CD1c-positive myeloid dendritic cell (primary cell): ENCODE data around the gene ANKIB1.
"Not testable (repeated sequence)": the region's sequence is repeated elsewhere in the genome, so short reads cannot be mapped to it uniquely, and the experiment has no call there.

Experiments used
- DNase-seq: peaks from one replicate; pipeline ENCODE4 v3.0.0-alpha.2; 2016; ENCODE audit errors: extremely low spot score

The ANKIB1 gene

GRCh38 chr7:92331508-92331907 is 85.7 kb downstream of the ANKIB1 start:
- DNase-seq = no peak

- no peak for DNase-seq
Measured at GRCh38 chr7:92332782-92333181, 87.0 kb downstream of the ANKIB1 start.

- DNase-seq = no peak
Measured at GRCh38 chr7:92333866-92334265, 88.1 kb downstream of the ANKIB1 start.

- no peak for DNase-seq
Measured at GRCh38 chr7:92335574-92335973, 89.8 kb downstream of the ANKIB1 start.

GRCh38 chr7:92336662-92337340 is 91.0 kb downstream of the ANKIB1 start:
- DNase-seq = no peak

- no peak for DNase-seq
Measured at GRCh38 chr7:92340016-92340415, 94.2 kb downstream of the ANKIB1 start.

- DNase-seq = no peak
Measured at GRCh38 chr7:92343714-92344113, 97.9 kb downstream of the ANKIB1 start.

- DNase-seq = no peak
Measured at GRCh38 chr7:92352009-92352408, 106.2 kb downstream of the ANKIB1 start.

- DNase-seq = no peak
Measured at GRCh38 chr7:92354214-92354613, 108.4 kb downstream of the ANKIB1 start.

- no peak for DNase-seq
Measured at GRCh38 chr7:92356406-92356805, 110.6 kb downstream of the ANKIB1 start.

GRCh38 chr7:92357260-92357659 is 111.5 kb downstream of the ANKIB1 start:
- no peak for DNase-seq

- not testable (repeated sequence) for DNase-seq
Measured at GRCh38 chr7:92359179-92359578, 113.4 kb downstream of the ANKIB1 start.

GRCh38 chr7:92359801-92360200 is 114.0 kb downstream of the ANKIB1 start:
- DNase-seq = no peak

- no peak for DNase-seq
Measured at GRCh38 chr7:92360387-92360786, 114.6 kb downstream of the ANKIB1 start.

- no peak for DNase-seq
Measured at GRCh38 chr7:92362131-92362530, 116.4 kb downstream of the ANKIB1 start.

- DNase-seq = no peak
Measured at GRCh38 chr7:92366730-92367129, 121.0 kb downstream of the ANKIB1 start.

- DNase-seq = no peak
Measured at GRCh38 chr7:92368741-92369140, 123.0 kb downstream of the ANKIB1 start.

- no peak for DNase-seq
Measured at GRCh38 chr7:92375013-92375412, 129.2 kb downstream of the ANKIB1 start.

- DNase-seq = no peak
Measured at GRCh38 chr7:92391071-92391470, 145.3 kb downstream of the ANKIB1 start.

GRCh38 chr7:92397542-92397941 is 151.8 kb downstream of the ANKIB1 start:
- DNase-seq = no peak

GRCh38 chr7:92400013-92400412 is 154.2 kb downstream of the ANKIB1 start:
- DNase-seq = no peak

- DNase-seq = no peak
Measured at GRCh38 chr7:92402920-92403759, 157.4 kb downstream of the ANKIB1 start.

GRCh38 chr7:92403760-92404074 is 157.9 kb downstream of the ANKIB1 start:
- no peak for DNase-seq
